Measurements from ENCODE around the gene KCNJ9.

KCNJ9 gene

DNA sequence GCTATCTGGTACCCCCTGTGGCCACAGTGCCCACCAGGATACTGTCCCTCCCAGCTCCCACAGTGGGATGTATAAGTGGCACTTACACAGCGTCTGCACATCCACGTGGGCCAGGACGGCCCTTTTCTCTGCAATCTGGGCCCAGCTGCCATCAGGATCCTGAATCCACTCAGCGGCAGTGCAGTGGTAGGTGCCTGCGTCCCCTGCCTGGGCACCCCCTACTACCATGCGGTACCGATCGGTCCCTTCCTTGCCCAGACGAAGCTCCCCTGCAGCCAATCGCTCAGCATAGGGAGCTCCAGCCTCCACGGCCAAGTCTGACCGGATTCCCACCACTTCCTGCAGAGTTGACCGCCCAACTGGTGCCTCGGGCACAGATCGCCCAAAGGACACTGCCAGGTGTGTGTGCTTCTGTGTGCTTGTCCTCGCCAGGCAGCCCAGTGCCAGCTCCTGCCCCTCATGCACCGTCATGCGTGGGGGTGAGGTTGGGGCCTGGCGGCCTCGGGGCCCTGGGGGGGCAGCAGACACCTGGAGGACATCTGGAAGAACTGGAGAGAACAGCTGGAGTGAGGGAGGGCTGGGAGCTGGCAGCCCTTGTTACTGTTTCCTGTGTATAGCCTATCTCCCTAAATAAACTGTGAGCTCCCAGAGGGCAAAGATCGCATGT lies 12.4 kb downstream of the KCNJ9 start:
- TF ChIP-seq NFRKB (IDR thresholded peaks at IDR 0.05) (no peak), CTBP1 (IDR thresholded peaks at IDR 0.05; ENCODE audit: borderline replicate concordance) (no peak), TARDBP (IDR thresholded peaks at IDR 0.05) (no peak), ELF4 (IDR thresholded peaks at IDR 0.05) (no peak), LEF1 (IDR thresholded peaks at IDR 0.05; ENCODE audit: borderline replicate concordance) (no peak), SP1 (IDR thresholded peaks at IDR 0.05) (no peak), SUZ12 (IDR thresholded peaks at IDR 0.05) (no peak), FOXK2 (IDR thresholded peaks at IDR 0.05) (no peak), ARNT (IDR thresholded peaks at IDR 0.05) (no peak), L3MBTL2 (conservative IDR thresholded peaks at IDR 0.05) (no peak), FOXA1 (IDR thresholded peaks at IDR 0.05) (no peak), FOXM1 (IDR thresholded peaks at IDR 0.05; ENCODE audit: borderline replicate concordance) (no peak), ZNF384 (IDR thresholded peaks at IDR 0.05) (no peak), HDGF (IDR thresholded peaks at IDR 0.05; ENCODE audit: borderline replicate concordance) (no peak), BHLHE40 (IDR thresholded peaks at IDR 0.05; ENCODE audit: borderline replicate concordance) (no peak)
- TF ChIP-seq, protein P1, sequence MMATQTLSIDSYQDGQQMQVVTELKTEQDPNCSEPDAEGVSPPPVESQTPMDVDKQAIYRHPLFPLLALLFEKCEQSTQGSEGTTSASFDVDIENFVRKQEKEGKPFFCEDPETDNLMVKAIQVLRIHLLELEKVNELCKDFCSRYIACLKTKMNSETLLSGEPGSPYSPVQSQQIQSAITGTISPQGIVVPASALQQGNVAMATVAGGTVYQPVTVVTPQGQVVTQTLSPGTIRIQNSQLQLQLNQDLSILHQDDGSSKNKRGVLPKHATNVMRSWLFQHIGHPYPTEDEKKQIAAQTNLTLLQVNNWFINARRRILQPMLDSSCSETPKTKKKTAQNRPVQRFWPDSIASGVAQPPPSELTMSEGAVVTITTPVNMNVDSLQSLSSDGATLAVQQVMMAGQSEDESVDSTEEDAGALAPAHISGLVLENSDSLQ (IDR thresholded peaks at IDR 0.05), result no peak
- POLR2A ChIA-PET, result no interaction called here
- CTCF ChIA-PET, result interaction anchor here (0.8 kb wide), 1 partner anchor 8 kb away, joined by 4 read pairs; no protein-coding TSS in a partner anchor
- no peak for DNase-seq (ENCODE audit: extremely low spot score)

DNA sequence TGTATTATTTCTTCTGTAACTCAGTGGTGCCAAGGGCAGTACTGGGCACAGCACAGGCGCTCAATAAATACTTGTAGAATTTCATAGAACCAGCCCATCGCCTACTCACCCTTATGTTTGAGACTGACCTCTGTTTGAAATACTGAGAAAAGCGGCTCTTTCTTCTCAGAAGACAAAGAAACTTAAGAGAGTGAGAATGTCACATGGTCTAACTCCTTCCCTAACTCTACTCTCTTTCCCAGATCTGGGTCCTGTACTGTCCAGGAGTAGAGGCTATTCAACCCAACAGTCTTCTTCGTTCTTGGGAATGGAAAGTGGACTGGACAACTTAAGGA lies 12.9 kb downstream of the KCNJ9 start:
- CTCF ChIA-PET, result interaction anchor here (0.8 kb wide), 1 partner anchor 9 kb away, joined by 4 read pairs; no protein-coding TSS in a partner anchor

DNA sequence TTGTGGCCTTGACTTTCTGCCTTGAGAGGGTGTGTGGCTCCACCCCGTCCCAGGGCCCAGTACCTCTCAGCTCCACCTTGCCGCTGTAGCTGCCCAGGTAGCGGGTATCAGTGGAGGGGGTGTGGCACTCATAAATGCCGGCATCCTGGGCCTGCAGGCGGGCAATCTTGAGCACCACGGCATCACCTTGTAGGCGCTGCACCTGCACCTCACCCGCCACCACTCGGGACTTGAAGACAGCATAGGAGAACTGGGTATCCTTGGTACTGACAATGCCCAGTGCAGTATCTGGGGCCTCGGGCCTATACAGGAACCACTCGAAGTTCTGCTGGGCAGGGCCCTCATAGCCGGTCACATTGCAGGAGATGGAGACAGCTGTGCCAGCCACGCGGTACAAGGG lies 13.5 kb downstream of the KCNJ9 start:
- CTCF ChIA-PET, result no interaction called here
- POLR2A ChIA-PET, result no interaction called here
- TF ChIP-seq SUZ12 (IDR thresholded peaks at IDR 0.05), result no peak
- TF ChIP-seq FOXA1 (IDR thresholded peaks at IDR 0.05), result no peak
- no peak for TF ChIP-seq L3MBTL2 (conservative IDR thresholded peaks at IDR 0.05)
- TF ChIP-seq CTBP1 (IDR thresholded peaks at IDR 0.05; ENCODE audit: borderline replicate concordance), result no peak
- TF ChIP-seq FOXK2 (IDR thresholded peaks at IDR 0.05), result no peak
- TF ChIP-seq ELF4 (IDR thresholded peaks at IDR 0.05), result no peak
- no peak for TF ChIP-seq LEF1 (IDR thresholded peaks at IDR 0.05; ENCODE audit: borderline replicate concordance)
- TF ChIP-seq BHLHE40 (IDR thresholded peaks at IDR 0.05; ENCODE audit: borderline replicate concordance), result no peak
- TF ChIP-seq HDGF (IDR thresholded peaks at IDR 0.05; ENCODE audit: borderline replicate concordance), result no peak
- no peak for TF ChIP-seq ARNT (IDR thresholded peaks at IDR 0.05)
- no peak for TF ChIP-seq SP1 (IDR thresholded peaks at IDR 0.05)
- TF ChIP-seq, protein P1 (IDR thresholded peaks at IDR 0.05), result no peak
- TF ChIP-seq FOXM1 (IDR thresholded peaks at IDR 0.05; ENCODE audit: borderline replicate concordance), result no peak
- TF ChIP-seq ZNF384 (IDR thresholded peaks at IDR 0.05), result no peak
- no peak for DNase-seq (ENCODE audit: extremely low spot score)

More for the DNA sequence above, 12.9 kb downstream of the KCNJ9 start:
- no peak for DNase-seq (ENCODE audit: extremely low spot score)
- no peak for TF ChIP-seq SP1 (IDR thresholded peaks at IDR 0.05)
- TF ChIP-seq ZNF384 (IDR thresholded peaks at IDR 0.05), result no peak
- no peak for TF ChIP-seq L3MBTL2 (conservative IDR thresholded peaks at IDR 0.05)
- no peak for TF ChIP-seq SUZ12 (IDR thresholded peaks at IDR 0.05)
- TF ChIP-seq NFRKB (IDR thresholded peaks at IDR 0.05), result no peak
- TF ChIP-seq FOXM1 (IDR thresholded peaks at IDR 0.05; ENCODE audit: borderline replicate concordance), result no peak
- TF ChIP-seq HDGF (IDR thresholded peaks at IDR 0.05; ENCODE audit: borderline replicate concordance), result no peak
- no peak for TF ChIP-seq BHLHE40 (IDR thresholded peaks at IDR 0.05; ENCODE audit: borderline replicate concordance)
- no peak for TF ChIP-seq ELF4 (IDR thresholded peaks at IDR 0.05)
- POLR2A ChIA-PET, result no interaction called here

DNA sequence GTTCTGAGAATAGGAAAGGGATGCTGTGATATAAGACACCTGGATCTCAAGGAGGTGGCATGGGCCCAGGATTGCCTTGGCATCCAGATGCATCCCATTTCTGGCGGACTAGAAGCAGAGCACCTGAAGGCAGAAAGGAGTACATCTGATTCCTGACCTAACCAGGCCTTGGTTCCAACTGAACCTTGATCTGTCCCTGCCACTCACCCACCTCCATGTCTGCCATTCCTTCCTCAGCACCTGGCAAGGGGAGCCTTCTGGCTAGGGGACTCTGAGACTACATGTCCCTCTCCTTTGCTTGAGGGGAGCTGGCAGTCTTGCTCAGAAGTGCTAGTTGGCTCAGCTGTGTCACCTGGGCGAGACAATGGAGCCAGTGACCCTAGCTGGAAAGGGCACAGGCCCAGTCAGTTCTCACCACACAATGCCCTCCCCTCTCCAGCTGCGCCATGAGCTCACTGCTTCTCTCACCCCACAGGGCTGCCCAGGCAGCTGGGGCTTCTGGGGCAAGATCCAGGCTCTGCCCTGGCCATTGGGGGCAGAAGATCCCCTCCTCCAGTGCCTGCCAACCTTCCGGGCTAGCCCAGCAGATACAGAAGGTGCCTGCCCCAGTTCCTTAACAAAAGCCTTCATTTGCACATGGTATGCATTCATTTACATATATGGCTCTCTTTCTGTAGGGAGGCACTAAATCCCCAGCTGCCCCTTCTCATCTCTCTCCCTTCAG lies 14.2 kb downstream of the KCNJ9 start:
- POLR2A ChIA-PET, result no interaction called here
- DNase-seq (ENCODE audit: extremely low spot score), result no peak
- TF ChIP-seq ELF4 (IDR thresholded peaks at IDR 0.05), result no peak
- no peak for TF ChIP-seq FOXK2 (IDR thresholded peaks at IDR 0.05)
- TF ChIP-seq ARNT (IDR thresholded peaks at IDR 0.05), result no peak
- no peak for TF ChIP-seq FOXA1 (IDR thresholded peaks at IDR 0.05)
- TF ChIP-seq, protein P1 (IDR thresholded peaks at IDR 0.05), result no peak
- TF ChIP-seq LEF1 (IDR thresholded peaks at IDR 0.05; ENCODE audit: borderline replicate concordance), result no peak
- no peak for TF ChIP-seq HDGF (IDR thresholded peaks at IDR 0.05; ENCODE audit: borderline replicate concordance)
- no peak for TF ChIP-seq BHLHE40 (IDR thresholded peaks at IDR 0.05; ENCODE audit: borderline replicate concordance)
- TF ChIP-seq ZNF384 (IDR thresholded peaks at IDR 0.05), result no peak
- no peak for TF ChIP-seq NFRKB (IDR thresholded peaks at IDR 0.05)
- TF ChIP-seq SP1 (IDR thresholded peaks at IDR 0.05), result no peak
- TF ChIP-seq CTBP1 (IDR thresholded peaks at IDR 0.05; ENCODE audit: borderline replicate concordance), result no peak
- no peak for TF ChIP-seq SUZ12 (IDR thresholded peaks at IDR 0.05)
- TF ChIP-seq FOXM1 (IDR thresholded peaks at IDR 0.05; ENCODE audit: borderline replicate concordance), result no peak
- no peak for TF ChIP-seq L3MBTL2 (conservative IDR thresholded peaks at IDR 0.05)
- TF ChIP-seq TARDBP (IDR thresholded peaks at IDR 0.05), result no peak
- CTCF ChIA-PET, result interaction anchor here (0.6 to 1.7 kb wide), 3 partner anchors 10 to 49 kb away, joined by 3 to 7 read pairs (median 5); no protein-coding TSS in a partner anchor

DNA sequence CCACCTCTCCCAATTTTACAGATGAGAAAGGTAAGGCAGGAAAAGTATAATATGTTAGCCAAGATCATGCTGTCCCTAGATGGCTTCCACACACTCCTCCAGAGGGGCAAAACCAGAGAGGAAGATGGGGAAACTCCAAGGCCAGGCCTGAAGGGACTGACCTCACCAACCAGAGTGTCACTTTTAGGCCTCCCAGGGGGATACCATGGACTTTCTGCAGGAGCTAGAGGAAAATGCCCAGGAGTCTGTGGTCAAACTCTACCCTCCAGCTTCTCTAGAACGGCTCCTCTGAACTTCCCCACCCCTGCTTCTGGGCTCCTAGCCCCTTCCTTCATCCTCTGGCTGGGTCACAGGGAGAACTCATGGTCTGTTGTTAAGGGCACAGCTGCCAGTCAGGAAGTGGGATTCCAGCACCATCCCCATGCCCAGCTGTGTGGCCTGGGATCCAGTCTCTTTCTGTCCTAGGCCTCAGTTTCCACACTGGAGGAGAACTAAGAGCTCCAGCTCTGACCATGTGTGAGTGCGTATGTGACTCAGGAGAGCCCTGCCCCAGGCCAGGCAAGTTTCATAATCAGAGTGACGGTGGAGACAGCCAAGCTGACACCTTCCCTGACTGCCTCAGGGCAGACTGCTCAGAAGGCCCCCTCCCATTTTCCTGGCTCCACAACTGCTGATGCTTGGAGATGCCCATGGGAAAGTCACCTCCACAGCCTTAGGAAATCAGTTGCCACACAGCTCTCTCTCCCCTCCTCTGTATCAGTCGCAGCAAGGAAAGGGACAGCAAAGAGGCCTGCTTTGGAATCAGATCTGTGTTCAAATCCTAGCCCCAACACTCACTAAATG lies 15.2 kb downstream of the KCNJ9 start:
- ChIA-PET POLR2A (no interaction called here), CTCF (interaction anchor here (0.6 to 1.7 kb wide), 5 partner anchors 10 to 280 kb away, joined by 3 to 7 read pairs (median 5); no protein-coding TSS in a partner anchor)
- DNase-seq (ENCODE audit: extremely low spot score), result no peak
- TF ChIP-seq LEF1 (IDR thresholded peaks at IDR 0.05; ENCODE audit: borderline replicate concordance) (no peak), ZNF384 (IDR thresholded peaks at IDR 0.05) (no peak), HDGF (IDR thresholded peaks at IDR 0.05; ENCODE audit: borderline replicate concordance) (no peak), SP1 (IDR thresholded peaks at IDR 0.05) (no peak), FOXA1 (IDR thresholded peaks at IDR 0.05) (no peak), L3MBTL2 (conservative IDR thresholded peaks at IDR 0.05) (no peak), CTBP1 (IDR thresholded peaks at IDR 0.05; ENCODE audit: borderline replicate concordance) (no peak)

Data from HEK293T (cell line).